IPS DF 4.7 (cell line): ENCODE results near the gene THSD1.
"Not testable (repeated sequence)": the region's sequence is repeated elsewhere in the genome, so short reads cannot be mapped to it uniquely, and the experiment has no call there.

Source experiments
- DNase-seq: peaks from one replicate; pipeline ENCODE4 v3.0.0-alpha.2; 2013; ENCODE audit warnings: low spot score; ENCODE audit errors: extremely low read depth

The THSD1 gene

DNA sequence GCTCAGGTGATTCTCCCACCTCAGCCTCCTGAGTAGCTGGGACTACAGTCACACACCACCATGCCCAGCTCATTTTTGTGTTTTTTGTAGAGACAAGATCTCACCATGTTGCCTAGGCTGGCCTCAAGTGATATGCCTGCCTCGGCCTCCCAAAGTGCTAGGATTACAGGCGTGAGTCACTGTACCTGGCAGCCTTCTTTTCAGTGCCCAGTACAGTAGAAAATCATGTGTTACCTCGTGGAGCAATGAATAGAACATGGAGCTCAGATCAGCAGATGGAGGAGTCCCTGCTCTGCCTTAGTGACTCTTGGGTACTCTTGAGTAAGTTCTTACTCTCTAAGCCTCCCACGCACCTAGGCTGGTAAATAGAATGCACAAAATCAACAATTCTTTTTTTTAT, 44.7 kb downstream of the THSD1 start:
- DNase-seq, result no peak

DNA sequence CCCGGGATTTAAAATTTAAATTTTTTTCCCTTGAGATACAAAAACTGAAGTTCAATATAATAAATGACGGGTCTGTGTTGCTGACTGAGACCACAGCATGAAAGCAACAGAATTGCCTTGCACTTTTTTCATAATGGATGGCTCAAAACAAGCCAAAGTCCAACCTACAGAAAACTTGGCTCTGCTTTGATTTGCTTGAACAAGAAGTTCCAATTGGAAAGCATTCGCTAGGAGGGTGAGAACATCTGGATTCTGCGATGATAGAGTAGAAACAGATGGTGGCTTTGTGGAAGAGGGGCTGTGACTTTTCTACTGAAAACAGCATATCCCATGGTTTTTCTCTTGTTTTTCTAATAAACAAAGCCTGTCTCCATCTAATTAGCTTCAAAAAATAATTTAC, 46.4 kb downstream of the THSD1 start:
- DNase-seq, result no peak

DNA sequence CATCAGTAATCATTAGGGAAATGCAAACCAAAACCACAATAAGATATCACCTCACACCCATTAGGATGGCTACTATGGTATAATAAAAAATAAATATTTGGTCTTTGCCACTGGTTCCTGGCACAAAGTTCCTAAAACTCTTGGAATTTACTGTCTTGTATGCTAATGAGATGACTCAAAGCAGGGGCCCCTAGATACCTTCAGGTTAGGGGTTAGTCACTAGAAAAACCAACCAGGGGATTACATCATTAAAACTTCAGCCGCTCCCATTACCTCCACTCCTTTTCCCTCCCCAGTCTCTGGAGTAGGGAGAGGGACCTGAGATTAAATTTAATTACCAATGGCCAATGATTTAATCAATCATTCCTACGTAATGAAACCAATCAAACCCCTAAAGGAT, 49.6 kb downstream of the THSD1 start:
- DNase-seq, result no peak

DNA sequence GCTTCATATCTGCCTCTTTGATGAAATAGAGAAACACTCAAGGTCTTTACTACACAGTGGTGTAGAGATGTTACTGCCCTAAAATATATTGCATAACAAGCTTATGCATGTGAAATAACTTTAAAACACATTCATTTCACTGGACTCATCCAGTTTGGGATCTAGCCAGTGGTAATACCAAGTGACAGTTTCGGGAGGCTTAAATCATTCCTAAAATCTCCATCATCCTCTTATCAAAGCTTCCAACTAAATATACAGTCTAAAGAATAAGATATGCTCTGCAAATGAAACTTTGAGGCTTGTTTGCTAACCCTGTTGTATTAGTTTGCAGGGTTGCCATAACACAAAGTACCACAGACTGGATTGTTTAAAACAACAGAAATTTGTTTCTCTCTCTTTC, 52.8 kb downstream of the THSD1 start:
- DNase-seq, result no peak

DNA sequence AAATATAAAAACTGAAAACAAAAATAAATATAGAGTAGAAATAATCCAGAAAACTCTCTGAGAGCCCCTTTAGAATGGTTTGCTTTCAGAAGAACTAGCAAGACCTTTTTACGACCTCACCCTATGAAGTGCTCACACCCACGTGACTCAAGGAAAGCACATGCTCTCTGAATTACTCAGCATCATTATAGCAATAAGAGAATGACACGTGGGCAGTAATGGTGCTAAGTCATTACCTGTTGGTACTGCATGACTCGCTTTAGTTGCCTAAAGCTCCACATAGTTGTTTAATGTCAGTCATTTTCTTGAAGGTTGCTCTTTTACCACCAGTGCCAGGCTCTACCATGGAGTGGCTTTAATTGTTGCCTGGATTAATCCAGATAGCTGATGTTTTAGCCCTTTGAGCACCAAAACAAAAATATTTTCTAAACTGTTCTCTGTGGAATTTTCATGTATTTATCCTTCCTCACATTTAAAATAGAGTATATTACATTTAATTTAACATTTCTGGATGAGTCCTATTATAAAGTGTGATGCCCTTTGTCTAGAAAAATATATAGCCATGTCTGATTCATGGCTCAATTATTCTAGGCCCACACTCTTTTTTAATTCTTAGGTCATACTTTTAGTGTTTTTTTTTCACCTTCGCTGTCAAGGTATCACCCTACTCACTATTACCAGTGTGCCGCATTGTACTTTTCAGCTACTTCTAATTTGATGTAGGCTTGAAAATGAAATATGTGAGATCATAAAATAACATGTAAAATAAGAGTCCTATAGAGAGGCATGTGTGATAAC, 56.8 kb downstream of the THSD1 start:
- DNase-seq, result no peak

DNA sequence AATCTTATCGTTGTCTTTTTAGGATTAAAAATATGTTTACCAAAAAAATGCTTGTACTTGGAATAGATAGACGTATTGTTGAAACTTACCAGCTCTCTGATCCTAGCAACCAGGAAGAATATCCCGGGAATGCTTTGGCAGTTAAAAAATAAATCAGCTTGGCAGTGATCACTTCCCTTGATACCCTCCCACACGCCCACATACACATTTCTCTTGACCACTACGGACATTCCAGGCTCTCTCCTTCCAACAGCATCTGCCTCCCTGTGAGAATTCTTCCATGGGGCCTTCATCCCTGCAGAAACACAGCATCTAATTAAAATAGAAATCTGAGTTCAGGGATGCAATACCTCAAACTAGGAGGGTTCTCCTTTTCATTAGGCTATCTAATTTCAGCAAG, 57.9 kb downstream of the THSD1 start:
- no peak for DNase-seq

DNA sequence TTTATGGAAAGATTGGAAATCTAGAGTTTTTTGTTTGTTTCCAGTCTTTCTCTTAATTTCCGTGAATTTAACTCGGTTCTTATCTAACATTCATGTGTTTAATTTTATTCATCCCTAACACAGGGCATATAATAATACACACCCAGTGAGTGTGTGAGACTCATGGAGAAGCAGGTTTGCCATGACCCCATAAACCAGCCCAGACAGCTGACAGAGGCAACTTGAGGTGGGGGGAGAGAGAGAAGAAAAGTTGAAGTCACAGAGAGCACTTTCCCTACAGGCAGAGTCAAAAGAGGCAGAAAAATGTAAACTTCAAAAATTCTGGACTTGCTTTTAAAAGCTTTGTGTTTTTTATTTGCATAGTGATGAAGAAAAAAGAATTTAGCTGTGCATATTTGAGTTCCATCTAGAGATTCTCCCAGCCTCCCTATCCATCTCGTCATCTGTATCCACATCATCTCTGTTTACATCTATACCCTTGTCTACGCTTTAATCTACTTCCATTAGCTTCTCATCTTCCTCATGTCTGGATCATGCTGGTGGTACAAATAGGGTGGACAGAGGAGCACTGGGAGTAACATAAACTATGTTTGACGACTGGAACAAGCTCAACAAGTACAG, 60.2 kb downstream of the THSD1 start:
- no peak for DNase-seq

DNA sequence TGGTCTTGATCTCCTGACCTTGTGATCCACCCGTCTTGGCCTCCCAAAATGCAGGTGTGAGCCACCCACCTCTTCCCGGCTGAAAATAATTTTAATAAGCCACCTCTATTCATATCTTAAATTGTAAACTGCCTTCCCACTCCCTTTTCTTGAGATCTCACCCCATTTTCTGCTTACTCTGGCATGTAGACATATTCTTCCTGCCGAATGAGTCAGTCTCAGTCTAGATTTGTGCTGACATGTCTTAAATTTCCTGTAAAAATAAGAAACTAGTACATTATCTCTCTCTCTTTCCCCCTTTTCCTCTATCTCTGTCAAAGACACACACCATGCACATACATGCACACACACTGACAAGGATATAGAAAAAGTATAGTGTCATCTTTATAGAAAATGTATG, 60.9 kb downstream of the THSD1 start:
- DNase-seq, result no peak

DNA sequence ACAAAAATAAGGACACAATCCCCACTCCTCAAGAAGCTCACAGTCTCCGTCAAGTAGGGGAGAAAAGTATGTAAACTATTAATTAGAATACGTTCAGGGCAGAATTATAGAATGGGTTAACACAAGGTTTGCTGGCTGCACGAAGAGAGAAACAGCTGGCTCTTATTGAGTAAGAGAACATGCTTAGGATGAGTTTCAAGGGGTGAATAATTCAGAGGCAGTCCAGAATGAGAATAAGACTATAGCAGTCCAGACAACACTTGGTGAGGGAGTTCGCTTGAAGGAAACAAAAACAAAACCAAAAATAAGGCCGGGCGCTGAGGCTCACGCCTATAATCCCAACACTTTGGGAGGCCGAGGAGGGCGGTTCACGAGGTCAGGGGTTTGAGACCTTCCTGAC, 61.9 kb downstream of the THSD1 start:
- no peak for DNase-seq

DNA sequence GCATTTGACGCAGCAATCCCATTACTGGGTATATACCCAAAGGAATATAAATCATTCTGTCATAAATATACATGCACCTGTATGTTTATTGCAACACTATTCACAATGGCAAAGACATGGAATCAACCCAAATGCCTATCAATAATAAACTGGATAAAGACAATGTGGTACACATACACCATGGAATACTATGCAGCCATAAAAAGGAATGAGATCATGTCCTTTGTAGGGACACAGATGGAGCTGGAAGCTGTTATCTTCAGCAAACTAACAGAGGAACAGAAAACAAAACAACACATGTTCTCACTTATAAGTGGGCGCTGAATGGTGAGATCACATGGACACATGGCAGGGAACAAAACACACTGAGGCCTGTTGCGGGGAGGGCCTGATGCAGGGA, 63.8 kb downstream of the THSD1 start:
- DNase-seq, result not testable (repeated sequence)

DNA sequence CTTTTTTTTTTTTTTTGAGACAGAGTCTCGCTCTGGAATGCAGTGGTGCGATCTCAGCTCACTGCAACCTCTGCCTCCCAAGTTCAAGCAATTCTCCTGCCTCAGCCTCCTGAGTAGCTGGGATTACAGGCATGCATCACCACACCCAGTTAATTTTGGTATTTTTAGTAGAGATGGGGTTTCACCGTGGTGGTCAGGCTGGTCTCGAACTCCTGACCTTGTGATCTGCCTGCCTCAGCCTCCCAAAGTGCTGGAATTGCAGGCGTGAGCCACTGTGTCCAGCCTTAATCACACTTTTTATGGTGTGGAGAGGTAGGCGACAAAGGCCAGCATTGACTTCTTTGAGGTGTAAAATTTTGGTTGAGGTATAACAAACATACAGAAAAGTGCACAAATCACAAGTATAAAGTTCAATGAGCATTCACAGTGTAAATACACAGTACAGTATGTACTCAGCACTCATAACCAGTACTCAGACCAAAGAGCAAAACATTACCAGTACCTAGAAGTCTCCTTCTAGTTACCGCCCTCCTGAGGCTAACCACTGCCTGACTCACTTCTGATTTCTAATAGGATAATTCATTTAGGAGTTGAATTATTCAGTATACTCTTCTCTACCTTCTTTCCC, 68.0 kb downstream of the THSD1 start:
- DNase-seq, result not testable (repeated sequence)

DNA sequence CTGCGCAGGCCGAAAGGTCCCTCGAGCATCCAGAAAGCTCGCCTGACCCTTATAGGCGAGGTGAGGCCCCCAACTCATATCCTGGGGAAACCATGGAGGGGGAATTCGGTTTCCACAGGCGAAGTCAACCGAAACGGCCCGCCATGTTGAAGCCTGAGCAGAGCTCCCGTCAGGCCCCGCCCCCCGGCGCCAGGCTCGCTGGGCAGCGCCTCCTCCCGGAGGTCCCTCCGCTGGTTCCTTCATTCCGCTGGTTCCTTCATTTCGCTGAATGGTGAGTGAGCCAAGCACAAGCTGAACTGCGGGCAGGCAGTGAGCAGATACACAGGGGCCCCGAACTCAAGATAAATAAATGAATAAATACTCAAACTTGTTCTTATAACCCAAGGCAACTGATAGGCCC, 71.9 kb downstream of the THSD1 start:
- DNase-seq, result not testable (repeated sequence)

DNA sequence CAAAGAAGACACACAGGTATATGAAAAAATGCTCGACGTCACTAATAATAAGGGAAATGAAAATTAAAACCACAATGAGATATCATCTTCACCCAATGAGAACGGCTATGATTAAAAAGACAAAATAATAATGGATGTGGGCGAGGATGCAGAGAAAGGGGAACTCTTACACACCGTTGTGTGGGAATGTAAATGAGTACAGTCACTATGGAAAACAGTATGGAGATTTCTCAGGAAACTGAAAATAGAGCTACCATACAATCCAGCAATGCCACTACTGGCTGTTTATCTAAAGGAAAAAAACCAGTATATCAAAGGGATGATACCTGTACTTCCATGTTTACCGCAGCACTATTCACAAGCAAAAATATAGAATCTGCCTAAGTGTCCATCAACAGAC, 74.1 kb downstream of the THSD1 start:
- not testable (repeated sequence) for DNase-seq
